A375 (cell line): ENCODE results near the gene ADAMTSL1. TPM values are rescaled to one million over a fixed set of nuclear protein-coding genes. Genes with fewer than 3 reads are reported as not detected.

ENCODE experiments used
- small RNA-seq: library from RNA; depleted of rRNA; stranded (forward); fragments of <200 nt; gene quantifications from one replicate; pipeline ENCODE3, GENCODE V24; 2014
- total RNA-seq: library from RNA; depleted of rRNA; stranded (reverse); fragments of >200 nt; shearing (Covaris generic); gene quantifications from 2 replicates; pipeline ENCODE4 v1.2.3, GENCODE V29; 2014; rRNA removed

The ADAMTSL1 gene
- total RNA-seq = 8.3 and 11.3 TPM in 2 replicates

DNA sequence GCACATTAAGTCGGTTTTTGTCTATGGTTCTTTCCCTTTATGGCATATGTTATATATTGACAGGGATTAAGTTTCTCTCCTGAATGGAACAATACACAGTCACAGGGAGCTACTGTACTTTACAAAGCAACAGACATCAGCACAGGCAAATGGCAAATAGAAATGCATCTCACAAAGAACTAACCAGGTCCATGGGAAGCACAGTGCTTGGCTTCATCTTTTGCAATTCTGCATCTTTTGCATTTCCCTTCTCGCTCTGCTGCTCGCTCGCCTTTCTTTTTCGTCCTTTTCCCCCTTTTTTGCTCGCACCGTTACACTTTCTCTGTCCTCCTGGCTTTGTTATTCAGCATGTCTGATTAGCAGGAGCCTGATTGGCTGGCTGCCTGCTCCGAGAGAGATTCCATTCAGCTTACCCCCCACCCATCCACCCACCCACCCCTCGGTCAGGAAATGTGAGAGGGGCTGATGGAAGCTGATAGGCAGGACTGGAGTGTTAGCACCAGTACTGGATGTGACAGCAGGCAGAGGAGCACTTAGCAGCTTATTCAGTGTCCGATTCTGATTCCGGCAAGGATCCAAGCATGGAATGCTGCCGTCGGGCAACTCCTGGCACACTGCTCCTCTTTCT is at the start of gene ADAMTSL1:
ADAMTSL1 (plus strand) TSS at position 502 of the 628 bp plus-strand sequence; CDS start at position 582, 80 bp downstream.

Small RNA genes within 50 kb of the gene (small RNA-seq; reads per million reads assigned to genes)
- not detected for gene MIR3152
